Tibial nerve (tissue), 4 donors: ENCODE results near the gene OR52N5. TPM values are rescaled to one million over a fixed set of nuclear protein-coding genes. Genes with fewer than 3 reads are reported as not detected.

Source experiments
- DNase-seq, 2 donors: peaks; one replicate each; pipeline ENCODE4 v3.0.0-alpha.2; 2019; ENCODE audit warnings: low spot score in 2 of 2
- H3K27ac ChIP-seq, 4 donors: fragments of 200-600 bp; sonication (generic) in 3 of 4; one replicate each; pipeline ENCODE4 v1.5.1; 2017 to 2019; ENCODE audit warnings: mild to moderate bottlenecking in 1 of 4
- H3K27me3 ChIP-seq, 2 donors: fragments of 200-600 bp; sonication (generic) in 1 of 2; one replicate each; pipeline versions ENCODE4 v1.5.1 to v1.6.0; 2017 to 2019
- H3K36me3 ChIP-seq, 3 donors: fragments of 200-600 bp; sonication (generic); one replicate each; pipeline ENCODE4 v1.5.1; 2018 to 2019
- H3K4me1 ChIP-seq, 4 donors: fragments of 200-600 bp; sonication (generic) in 3 of 4; one replicate each; pipeline ENCODE4 v1.5.1; 2017 to 2019
- H3K4me3 ChIP-seq, 4 donors: fragments of 200-600 bp; sonication (generic) in 3 of 4; one replicate each; pipeline ENCODE4 v1.5.1; 2017 to 2019; ENCODE audit warnings: mild to moderate bottlenecking in 1 of 4, moderate library complexity in 1 of 4
- H3K9me3 ChIP-seq, 4 donors: fragments of 200-600 bp; sonication (generic) in 3 of 4; one replicate each; pipeline ENCODE4 v1.5.1; 2017 to 2019
- CTCF ChIP-seq, 5 experiments: fragments of 200-600 bp in 3 of 5; fragments of 450-650 bp in 2 of 5; sonication (generic) in 3 of 5; IDR thresholded peaks; one replicate each; pipeline ENCODE4 v1.5.1; 2016 to 2019; ENCODE audit warnings: antibody characterized with exemption in 5 of 5, mild to moderate bottlenecking in 3 of 5, moderate library complexity in 2 of 5
- EP300 ChIP-seq, 2 donors: sonication (generic); formaldehyde crosslinking; IDR thresholded peaks; one replicate each; pipeline ENCODE4 v1.6.1; 2017; ENCODE audit warnings: antibody characterized with exemption in 2 of 2, mild to moderate bottlenecking in 1 of 2
- POLR2A ChIP-seq, 2 donors: fragments of 450-650 bp; IDR thresholded peaks; one replicate each; pipeline ENCODE4 v1.6.1; 2017; ENCODE audit warnings: antibody characterized with exemption in 2 of 2, mild to moderate bottlenecking in 2 of 2, moderate library complexity in 2 of 2
- WGBS, 2 donors: methylation state at CpG; one replicate each; pipeline ENCODE4 v1.1.5; 2018; 5-methylcytosine and 5-hydroxymethylcytosine counted together
- total RNA-seq, 4 donors: library from RNA; depleted of rRNA; stranded (reverse); fragments of >200 nt; gene quantifications; one replicate each; pipeline ENCODE4 v1.1.0, GENCODE V29; 2016

The OR52N5 gene
- total RNA-seq, 4 donors from 2014 or later = not detected

- DNase-seq = no peak
- TF ChIP-seq EP300 (IDR thresholded peaks at IDR 0.05) (no peak), POLR2A (IDR thresholded peaks at IDR 0.05) (no peak), CTCF (IDR thresholded peaks at IDR 0.05) (no peak)
- 70 to 71% methylated on average over 6 of the region's 6 CpGs for WGBS, 2 donors
- Histone ChIP-seq H3K36me3 (no peaks in the 10 kb centered on the region), H3K4me3 (no peak overlapping the region), H3K27me3 (no peaks in the 10 kb centered on the region), H3K9me3 (no peaks in the 10 kb centered on the region), H3K4me1 (peaks cover 0 to 11% (median 0%) of the 10 kb centered on the region in 4 donors), H3K27ac (no peak overlapping the region)
These were observed 27.0 kb upstream of the OR52N5 start for GRCh38 chr11:5809905-5810795.

GRCh38 chr11:5809122-5809519 lies 26.0 kb upstream of the OR52N5 start:
- Histone ChIP-seq H3K4me3 (peak overlapping the region; percentile 43 to 61 (median 46)), H3K27ac (no peak overlapping the region), H3K27me3 (no peaks in the 10 kb centered on the region), H3K36me3 (no peaks in the 10 kb centered on the region), H3K4me1 (peaks cover 0 to 11% (median 0%) of the 10 kb centered on the region in 4 donors), H3K9me3 (peaks cover 0 to 2% (median 0%) of the 10 kb centered on the region in 4 donors)
- no peak for TF ChIP-seq EP300 (IDR thresholded peaks at IDR 0.05)
- TF ChIP-seq CTCF (IDR thresholded peaks at IDR 0.05) = no peak
- TF ChIP-seq POLR2A (IDR thresholded peaks at IDR 0.05) = no peak
- WGBS, 2 donors = 42 to 66% methylated on average over 5 of the region's 5 CpGs
- no peak for DNase-seq

GRCh38 chr11:5808500-5809121 lies 25.5 kb upstream of the OR52N5 start, which contains the start of gene OR52N2:
Gene OR52N2, plus strand, starts transcription at chr11:5808924. Its CDS starts 11,412 bp downstream, at chr11:5820336.
- H3K27me3 ChIP-seq = no peaks in the 10 kb centered on the region
- WGBS, 2 donors = 10 to 23% methylated on average over 24 of the region's 24 CpGs
- peak within 1 kb of the TSS; percentile 43 to 61 (median 46) for H3K4me3 ChIP-seq
- peaks cover 0 to 11% (median 0%) of the 10 kb centered on the region in 4 donors for H3K4me1 ChIP-seq
- H3K27ac ChIP-seq = peak within 1 kb of the TSS in 1 of 4 donors; percentile 24
- H3K9me3 ChIP-seq = peaks cover 0 to 7% (median 0%) of the 10 kb centered on the region in 4 donors
- TF ChIP-seq CTCF (IDR thresholded peaks at IDR 0.05) (peak; percentile 63 to 92 (median 75)), EP300 (IDR thresholded peaks at IDR 0.05) (no peak)
- no peaks in the 10 kb centered on the region for H3K36me3 ChIP-seq
- DNase-seq = peak; percentile 49 to 88

- no peak for DNase-seq
- 66 to 80% methylated on average over 9 to 10 of the region's 10 CpGs for WGBS, 2 donors
- Histone ChIP-seq H3K36me3 (no peaks in the 10 kb centered on the region), H3K27ac (no peak overlapping the region), H3K9me3 (peaks cover 0 to 7% (median 0%) of the 10 kb centered on the region in 4 donors), H3K27me3 (no peaks in the 10 kb centered on the region), H3K4me3 (no peak overlapping the region), H3K4me1 (peaks cover 0 to 11% (median 0%) of the 10 kb centered on the region in 4 donors)
- TF ChIP-seq POLR2A (IDR thresholded peaks at IDR 0.05) = no peak
- no peak for TF ChIP-seq EP300 (IDR thresholded peaks at IDR 0.05)
- no peak for TF ChIP-seq CTCF (IDR thresholded peaks at IDR 0.05)
These were observed 24.4 kb upstream of the OR52N5 start for GRCh38 chr11:5807580-5807979.

GRCh38 chr11:5803982-5804381 lies 20.8 kb upstream of the OR52N5 start:
- H3K4me1 ChIP-seq = peaks cover 0 to 8% (median 0%) of the 10 kb centered on the region in 4 donors
- no peaks in the 10 kb centered on the region for H3K27me3 ChIP-seq
- DNase-seq = no peak
- WGBS, 2 donors = 86 to 93% methylated on average over 5 of the region's 5 CpGs
- H3K9me3 ChIP-seq = peaks cover 0 to 7% (median 0%) of the 10 kb centered on the region in 4 donors
- no peak for TF ChIP-seq CTCF (IDR thresholded peaks at IDR 0.05)
- TF ChIP-seq EP300 (IDR thresholded peaks at IDR 0.05) = no peak
- TF ChIP-seq POLR2A (IDR thresholded peaks at IDR 0.05) = no peak
- no peak overlapping the region for H3K4me3 ChIP-seq
- no peaks in the 10 kb centered on the region for H3K36me3 ChIP-seq
- H3K27ac ChIP-seq = no peak overlapping the region
